ENCODE data around the gene LGR4. TPM values are rescaled to one million over a fixed set of nuclear protein-coding genes. Genes with fewer than 3 reads are reported as not detected.

Gene LGR4
- total and polyA plus RNA-seq, 2 experiments from 2014 or later = 22.6 to 99.6 TPM

GRCh38 chr11:27481992-27482391 lies 9.4 kb upstream of the LGR4 start (continued):
- TF ChIP-seq REST (IDR thresholded peaks at IDR 0.05; ENCODE audit: unreplicated experiment) (no peak), JUNB (IDR thresholded peaks at IDR 0.05; ENCODE audit: unreplicated experiment) (no peak), ZNF462 (CRISPR knock-in tag; IDR thresholded peaks at IDR 0.05) (no peak), EZH2phosphoT487 (IDR thresholded peaks at IDR 0.05; ENCODE audit: unreplicated experiment) (no peak)

GRCh38 chr11:27477831-27478230 lies 5.2 kb upstream of the LGR4 start:
- H3K27me3 Mint-ChIP-seq (ENCODE audit: insufficient read depth, low read depth, poor library complexity) = peaks cover 3% of the 10 kb centered on the region
- no peak overlapping the region for H3K4me3 Mint-ChIP-seq
- H3K9me2 ChIP-seq (ENCODE audit: insufficient read depth) = no peaks in the 10 kb centered on the region
- no peak overlapping the region for H3K4me3 ChIP-seq
- DNase-seq (ENCODE audit: low spot score) = no peak
- 0 out of 3 replicates have a peak, but pooled peaks cover 4% of the 10 kb centered on the region for H3K9me3 Mint-ChIP-seq
- H3F3A ChIP-seq (replicated peaks; ENCODE audit: low read depth) = 0 out of 2 replicates have a peak, but pooled peaks cover 7% of the 10 kb centered on the region
- H3K4me1 ChIP-seq (ENCODE audit: insufficient read depth) = peaks cover 4% of the 10 kb centered on the region
- H4K20me1 ChIP-seq (replicated peaks; ENCODE audit: insufficient read depth) = no peaks in the 10 kb centered on the region
- no peaks in the 10 kb centered on the region for H3K27me3 ChIP-seq (ENCODE audit: insufficient read depth)
- H3K27ac ChIP-seq (ENCODE audit: low read depth) = no peak overlapping the region
- no peak overlapping the region for H3K4me2 ChIP-seq
- no peak overlapping the region for H3K27ac Mint-ChIP-seq
- H3K36me3 ChIP-seq (ENCODE audit: insufficient read depth) = no peaks in the 10 kb centered on the region
- peaks cover 8% of the 10 kb centered on the region for H3K4me1 Mint-ChIP-seq
- H3K79me2 ChIP-seq (replicated peaks; ENCODE audit: insufficient read depth) = no peaks in the 10 kb centered on the region
- no peaks in the 10 kb centered on the region; the same call in 2 of the 3 replicates for H3K36me3 Mint-ChIP-seq (ENCODE audit: low read depth)
- ATAC-seq = no peak
- no peak overlapping the region for H2AFZ ChIP-seq
- no peak for TF ChIP-seq JUNB (IDR thresholded peaks at IDR 0.05; ENCODE audit: unreplicated experiment)
- TF ChIP-seq CREB1 (CRISPR knock-in tag; IDR thresholded peaks at IDR 0.05; ENCODE audit: low read depth) = no peak
- TF ChIP-seq EZH2phosphoT487 (IDR thresholded peaks at IDR 0.05; ENCODE audit: unreplicated experiment) = no peak
- no peak for TF ChIP-seq CTCF (conservative IDR thresholded peaks at IDR 0.05; ENCODE audit: low read depth in 2 of 2)
- TF ChIP-seq ZNF331 (CRISPR knock-in tag; IDR thresholded peaks at IDR 0.05; ENCODE audit: low read depth) = no peak
- TF ChIP-seq ETS1 (IDR thresholded peaks at IDR 0.05) = no peak
- no peak for TF ChIP-seq ZNF114 (CRISPR knock-in tag; IDR thresholded peaks at IDR 0.05)
- TF ChIP-seq EZH2 (IDR thresholded peaks at IDR 0.05; ENCODE audit: low read depth, unreplicated experiment) = no peak

All from GM23338 (cell line).